GM12878 (cell line): ENCODE data around the gene CTIF. TPM values are rescaled to one million over a fixed set of nuclear protein-coding genes. Genes with fewer than 3 reads are reported as not detected.

ENCODE experiments used
- ATAC-seq: fragments of 200-7000 bp; cut with Tn5 transposase; 3 replicates; pipeline ENCODE4 v1.9.1; 2020; ENCODE audit warnings: mild to moderate bottlenecking, moderate library complexity
- BruUV-seq: library from RNA; stranded (reverse); fragments of 400-500 nt; replicated peaks from 2 replicates; lab custom pipeline; 2021; lab: Mats Ljungman, UMichigan
- CTCF ChIA-PET: fragments of 300-600 bp; sonication (Branson Sonifier 250); formaldehyde crosslinking; extraction: SDS; loops from one replicate; lab custom pipeline; 2021; ENCODE audit warnings: inconsistent platforms; lab: Yijun Ruan, JAX
- POLR2A ChIA-PET: fragments of 350-600 bp; formaldehyde crosslinking; extraction: SDS; loops from one replicate; lab custom pipeline; 2021; ENCODE audit warnings: inconsistent platforms; lab: Charles Lee
- RAD21 ChIA-PET: fragments of 300-600 bp; sonication (Branson Sonifier 250); formaldehyde crosslinking; loops from one replicate; lab custom pipeline; 2023; ENCODE audit warnings: antibody characterized with exemption; ENCODE audit not compliant: unreplicated experiment; lab: Charles Lee
- SMC1A ChIA-PET: fragments of 300-600 bp; sonication (Branson Sonifier 250); formaldehyde crosslinking; loops from one replicate; lab custom pipeline; 2023; ENCODE audit not compliant: unreplicated experiment, uncharacterized antibody; lab: Charles Lee
- DNase-seq: peaks from one replicate; pipeline ENCODE4 v3.0.0-alpha.2; 2011; ENCODE audit warnings: low read depth, low spot score
- FAIRE-seq: peaks from 3 replicates; lab custom pipeline; 2011; peaks lifted over from hg19 to GRCh38; lab: Jason Lieb, UNC
- H2AFZ ChIP-seq: 2 replicates; pipeline ENCODE4 v1.6.0; 2011; ENCODE audit warnings: low read depth, low read length, control low read depth; ENCODE audit not compliant: control insufficient read depth
- H3K27ac ChIP-seq: 2 replicates; pipeline ENCODE4 v1.5.1; 2011; ENCODE audit warnings: control low read depth; ENCODE audit not compliant: control insufficient read depth, insufficient read depth
- H3K27me3 ChIP-seq, 2 experiments: replicated peaks in 1 of 2; 2 replicates each; pipeline versions ENCODE4 v1.6.0 to v1.6.1; 2011; ENCODE audit warnings: low read length in 1 of 2; ENCODE audit not compliant: control insufficient read depth in 2 of 2, insufficient read depth in 2 of 2
- H3K36me3 ChIP-seq, 2 experiments: 2 replicates each; pipeline ENCODE4 v1.5.1; 2011; ENCODE audit warnings: low read length in 1 of 2; ENCODE audit not compliant: control insufficient read depth in 2 of 2, insufficient read depth in 2 of 2
- H3K4me1 ChIP-seq: 2 replicates; pipeline ENCODE4 v1.6.1; 2011; ENCODE audit warnings: mild to moderate bottlenecking, low read length, moderate library complexity, mixed read lengths; ENCODE audit not compliant: control insufficient read depth, insufficient read depth
- H3K4me2 ChIP-seq: 2 replicates; pipeline ENCODE4 v1.6.0; 2011; ENCODE audit warnings: control low read depth; ENCODE audit not compliant: control insufficient read depth, insufficient read depth
- H3K4me3 ChIP-seq: fragments of 200-600 bp; sonication (generic); 2 replicates; pipeline ENCODE4 v1.5.1; 2016
- H3K79me2 ChIP-seq: 2 replicates; pipeline ENCODE4 v1.6.0; 2011; ENCODE audit warnings: low read length; ENCODE audit not compliant: control insufficient read depth, insufficient read depth
- H3K9ac ChIP-seq: 2 replicates; pipeline ENCODE4 v1.8.0; 2011; ENCODE audit warnings: low read length, control low read depth, mixed read lengths; ENCODE audit not compliant: control insufficient read depth, insufficient read depth
- H3K9me3 ChIP-seq: replicated peaks from 3 replicates; pipeline ENCODE4 v1.5.1; 2011; ENCODE audit warnings: mild to moderate bottlenecking, low read length; ENCODE audit not compliant: control insufficient read depth, insufficient read depth
- H4K20me1 ChIP-seq: 2 replicates; pipeline ENCODE4 v1.6.0; 2011; ENCODE audit not compliant: control insufficient read depth, insufficient read depth
- BCL3 ChIP-seq: IDR thresholded peaks from 2 replicates; pipeline ENCODE4 v1.6.1; 2011; ENCODE audit warnings: borderline replicate concordance, low read depth, mild to moderate bottlenecking, moderate library complexity, low read length; ENCODE audit not compliant: insufficient read depth, poor library complexity, severe bottlenecking
- BHLHE40 ChIP-seq, 2 experiments: fragments of 450-650 bp in 1 of 2; IDR thresholded peaks; 2 replicates each; pipeline ENCODE4 v1.6.1; 2011 to 2017; ENCODE audit warnings: low read depth in 2 of 2, borderline replicate concordance in 1 of 2, improper control_type of control experiment in 1 of 2, low read length in 1 of 2, mild to moderate bottlenecking in 1 of 2
- CEBPZ ChIP-seq: fragments of 150-350 bp; IDR thresholded peaks from 2 replicates; pipeline ENCODE4 v1.6.1; 2016; ENCODE audit warnings: low read depth, low read length
- CHD2 ChIP-seq: IDR thresholded peaks from 2 replicates; pipeline ENCODE4 v1.6.1; 2011; ENCODE audit warnings: low read depth, low read length, improper control_type of control experiment, borderline replicate concordance
- LARP7 ChIP-seq: fragments of 450-650 bp; IDR thresholded peaks from 2 replicates; pipeline ENCODE4 v1.6.1; 2017; ENCODE audit warnings: mild to moderate bottlenecking
- WGBS: methylation state at CpG from one replicate; pipeline ENCODE4 v1.1.6; 2016; ENCODE audit warnings: low lambda C conversion rate; ENCODE audit not compliant: insufficient replicate concordance, insufficient coverage; ENCODE audit errors: missing lambda C conversion rate; 5-methylcytosine and 5-hydroxymethylcytosine counted together
- in situ Hi-C: fragments of 300-500 bp; cut with MboI; formaldehyde crosslinking; loops from 9 replicates; pipeline ENCODE4 v1.14.3; 2018; ENCODE audit warnings: mixed read lengths
- intact Hi-C: fragments of 100-400 bp; cut with micrococcal nuclease; formaldehyde crosslinking; loops from one replicate; pipeline ENCODE4 v1.14.2; 2022; ENCODE audit not compliant: unreplicated experiment
- polyA plus RNA-seq, 11 experiments: library from polyadenylated mRNA; depleted of rRNA in 4 of 11; unstranded in 6 of 11; stranded (reverse) in 5 of 11; fragments of >200 nt; fragmentation: Nextera tagmentation in 4 of 11; fragmentation: Illumina TruSeq in 1 of 11; extraction: Ambion mirVana in 4 of 11; extraction: Trizol in 1 of 11; gene quantifications; 1 replicate in 1 of 11; 2 replicates in 10 of 11; pipeline versions ENCODE4 v1.2.1 to v1.2.3, GENCODE V29; 2011 to 2016; ENCODE audit warnings: inconsistent platforms in 2 of 11, missing spikeins in 2 of 11, low read depth in 1 of 11
- total RNA-seq, 4 experiments: library from RNA; depleted of rRNA in 3 of 4; stranded (reverse); fragments of >200 nt in 3 of 4; fragmentation: Illumina TruSeq in 1 of 4; extraction: Trizol in 1 of 4; gene quantifications; 2 replicates each; pipeline versions ENCODE4 v1.2.1 to v1.2.3, GENCODE V29; 2013 to 2021

Gene CTIF
- total and polyA plus RNA-seq, 10 of the 15 experiments (the other 5 are each of a cell fraction or from before 2014, with no cell fraction given), result 0.06 to 11.6 (median 2.5) TPM

DNA sequence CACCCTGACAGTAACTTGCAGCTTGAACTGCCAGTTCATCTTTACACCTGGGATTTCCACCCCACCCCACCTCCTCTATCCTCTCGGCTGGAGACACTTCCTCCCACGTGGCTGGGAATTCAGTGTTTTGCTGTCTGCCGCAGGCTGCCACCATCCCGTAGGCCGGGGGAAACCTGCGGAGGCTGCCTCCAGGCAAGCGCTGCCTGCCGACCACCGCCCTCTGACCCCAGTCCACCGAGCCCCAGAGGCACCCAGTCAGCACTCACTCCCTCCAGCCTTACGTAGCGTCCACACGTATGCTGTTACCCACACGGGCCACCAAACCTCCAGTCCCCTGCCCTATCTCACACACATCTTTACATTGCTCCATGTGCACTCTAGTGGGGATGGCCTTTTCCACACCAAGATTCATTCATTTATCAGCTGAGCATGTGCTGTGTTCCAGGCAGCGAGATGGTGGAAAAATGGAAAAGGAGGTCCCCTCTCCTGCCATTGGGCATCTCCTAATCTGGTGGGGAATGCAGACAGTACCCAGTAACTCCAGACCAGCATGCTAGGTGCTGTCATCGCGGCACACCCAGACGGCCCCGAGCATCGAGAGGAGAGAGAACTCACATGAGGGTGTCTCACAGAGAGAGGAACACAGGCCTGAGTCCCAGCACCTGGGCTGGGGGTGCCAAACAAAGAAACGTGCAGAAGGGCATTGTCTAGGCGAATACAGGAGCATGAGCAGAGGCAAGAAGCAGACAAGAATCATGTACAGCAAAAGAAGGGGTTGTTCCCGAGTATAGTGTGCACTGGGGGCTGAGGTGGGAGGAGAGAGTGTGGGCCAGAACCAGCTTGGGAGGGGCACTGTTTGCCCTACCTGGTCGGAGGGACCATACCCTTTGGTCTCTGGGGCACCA lies 245.0 kb downstream of the CTIF start (continued):
- TF ChIP-seq LARP7, result no peak
- no peak for TF ChIP-seq CEBPZ

DNA sequence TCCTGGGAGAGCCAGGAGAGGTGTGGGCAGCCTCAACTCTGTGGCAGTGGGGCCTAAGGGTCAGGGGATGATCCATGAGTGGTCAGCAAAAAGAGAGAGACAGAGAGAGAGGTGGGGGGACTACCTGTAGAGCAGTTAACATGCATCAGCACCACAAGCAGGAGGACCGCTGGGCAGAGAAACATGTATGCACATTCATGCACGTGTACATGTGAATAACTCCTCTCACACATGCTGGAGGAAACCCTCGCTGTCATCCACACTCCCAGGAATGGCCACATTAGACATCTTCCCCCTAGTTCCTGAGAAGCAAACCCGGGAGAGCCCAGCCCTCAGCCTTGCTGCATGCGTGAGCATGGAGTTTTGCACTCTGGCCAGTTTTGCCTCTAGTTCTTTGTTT lies 245.8 kb downstream of the CTIF start:
- WGBS, result 3% methylated on average over 5 of the region's 5 CpGs
- intact Hi-C loops, result loop anchor here (1.0 to 2.0 kb wide), 7 partner anchors 17 to 164 kb away; no protein-coding TSS in a partner anchor
- peak overlapping the region; percentile 24 for H3K9ac ChIP-seq
- no peaks in the 10 kb centered on the region for H3K27me3 ChIP-seq
- H3K4me3 ChIP-seq, result peak overlapping the region; percentile 54; the same call in 1 of the 2 replicates
- no peaks in the 10 kb centered on the region for H3K36me3 ChIP-seq
- H3K4me2 ChIP-seq, result peak overlapping the region; percentile 58
- no peaks in the 10 kb centered on the region for H4K20me1 ChIP-seq
- ATAC-seq (peak; percentile 59), FAIRE-seq (peak; percentile 64), DNase-seq (peak; percentile 28)
- RAD21 ChIA-PET, result interaction anchor here (0.7 to 6.7 kb wide), 17 partner anchors 8 to 675 kb away, joined by 3 to 86 read pairs (median 6); no protein-coding TSS in a partner anchor
- peak overlapping the region; percentile 91 for H3K27ac ChIP-seq
- H3K79me2 ChIP-seq, result no peaks in the 10 kb centered on the region; the same call in 1 of the 2 replicates
- POLR2A ChIA-PET, result interaction anchor here (0.7 to 2.2 kb wide), 6 partner anchors 10 to 36 kb away, joined by 3 to 30 read pairs (median 12); no protein-coding TSS in a partner anchor
- TF ChIP-seq BCL3 (no peak), CHD2 (0 out of 2 replicates have a peak, but pooled peaks have one; percentile 0), BHLHE40 (IDR thresholded peaks at IDR 0.05; ENCODE audit: borderline replicate concordance in 1 of 2, low read depth in 2 of 2, low read length in 1 of 2) (peak; percentile 14 to 69; a peak in 2 of 4 replicates)
- CTCF ChIA-PET, result interaction anchor here (1.1 to 2.3 kb wide), 11 partner anchors 9 to 393 kb away, joined by 3 to 15 read pairs (median 8); no protein-coding TSS in a partner anchor
- SMC1A ChIA-PET, result interaction anchor here (0.8 to 4.8 kb wide), 16 partner anchors 9 to 256 kb away, joined by 3 to 63 read pairs (median 6); no protein-coding TSS in a partner anchor
- peaks cover 47% of the 10 kb centered on the region for H3K4me1 ChIP-seq
- no peak overlapping the region for H2AFZ ChIP-seq
- no peaks in the 10 kb centered on the region; the same call in 2 of the 3 replicates for H3K9me3 ChIP-seq
- in situ Hi-C loops, result no loop called here
- no TSS peak for BruUV-seq
